Measurements from ENCODE around the gene SHISA6.

- no peak for TF ChIP-seq CTCF (conservative IDR thresholded peaks at IDR 0.05; ENCODE audit: low read depth, low read length)
- no peak for TF ChIP-seq EZH2 (IDR thresholded peaks at IDR 0.05; ENCODE audit: borderline replicate concordance, low read depth, low read length, poor library complexity, severe bottlenecking)
These were observed at the start of gene SHISA6 for GRCh38 chr17:11240841-11241610.

Measured in A673 (cell line).